ENCODE data around the gene CMPK2.

- TF ChIP-seq, protein P1, sequence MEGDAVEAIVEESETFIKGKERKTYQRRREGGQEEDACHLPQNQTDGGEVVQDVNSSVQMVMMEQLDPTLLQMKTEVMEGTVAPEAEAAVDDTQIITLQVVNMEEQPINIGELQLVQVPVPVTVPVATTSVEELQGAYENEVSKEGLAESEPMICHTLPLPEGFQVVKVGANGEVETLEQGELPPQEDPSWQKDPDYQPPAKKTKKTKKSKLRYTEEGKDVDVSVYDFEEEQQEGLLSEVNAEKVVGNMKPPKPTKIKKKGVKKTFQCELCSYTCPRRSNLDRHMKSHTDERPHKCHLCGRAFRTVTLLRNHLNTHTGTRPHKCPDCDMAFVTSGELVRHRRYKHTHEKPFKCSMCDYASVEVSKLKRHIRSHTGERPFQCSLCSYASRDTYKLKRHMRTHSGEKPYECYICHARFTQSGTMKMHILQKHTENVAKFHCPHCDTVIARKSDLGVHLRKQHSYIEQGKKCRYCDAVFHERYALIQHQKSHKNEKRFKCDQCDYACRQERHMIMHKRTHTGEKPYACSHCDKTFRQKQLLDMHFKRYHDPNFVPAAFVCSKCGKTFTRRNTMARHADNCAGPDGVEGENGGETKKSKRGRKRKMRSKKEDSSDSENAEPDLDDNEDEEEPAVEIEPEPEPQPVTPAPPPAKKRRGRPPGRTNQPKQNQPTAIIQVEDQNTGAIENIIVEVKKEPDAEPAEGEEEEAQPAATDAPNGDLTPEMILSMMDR (IDR thresholded peaks at IDR 0.05) = no peak
- TF ChIP-seq POLR2A (IDR thresholded peaks at IDR 0.05) (no peak), POLR2AphosphoS5 (IDR thresholded peaks at IDR 0.05) (no peak)
Measured at GRCh38 chr2:6827566-6828298, 38.0 kb downstream of the CMPK2 start.
